GM19395 (cell line): ENCODE data around the gene GPS2.

Experiments used
- ATAC-seq: cut with Tn5 transposase; IDR thresholded peaks from one replicate; pipeline ENCODE4 v1.9.1; 2021; ENCODE audit warnings: mild to moderate bottlenecking, moderate library complexity; ENCODE audit not compliant: unreplicated experiment

The GPS2 gene

DNA sequence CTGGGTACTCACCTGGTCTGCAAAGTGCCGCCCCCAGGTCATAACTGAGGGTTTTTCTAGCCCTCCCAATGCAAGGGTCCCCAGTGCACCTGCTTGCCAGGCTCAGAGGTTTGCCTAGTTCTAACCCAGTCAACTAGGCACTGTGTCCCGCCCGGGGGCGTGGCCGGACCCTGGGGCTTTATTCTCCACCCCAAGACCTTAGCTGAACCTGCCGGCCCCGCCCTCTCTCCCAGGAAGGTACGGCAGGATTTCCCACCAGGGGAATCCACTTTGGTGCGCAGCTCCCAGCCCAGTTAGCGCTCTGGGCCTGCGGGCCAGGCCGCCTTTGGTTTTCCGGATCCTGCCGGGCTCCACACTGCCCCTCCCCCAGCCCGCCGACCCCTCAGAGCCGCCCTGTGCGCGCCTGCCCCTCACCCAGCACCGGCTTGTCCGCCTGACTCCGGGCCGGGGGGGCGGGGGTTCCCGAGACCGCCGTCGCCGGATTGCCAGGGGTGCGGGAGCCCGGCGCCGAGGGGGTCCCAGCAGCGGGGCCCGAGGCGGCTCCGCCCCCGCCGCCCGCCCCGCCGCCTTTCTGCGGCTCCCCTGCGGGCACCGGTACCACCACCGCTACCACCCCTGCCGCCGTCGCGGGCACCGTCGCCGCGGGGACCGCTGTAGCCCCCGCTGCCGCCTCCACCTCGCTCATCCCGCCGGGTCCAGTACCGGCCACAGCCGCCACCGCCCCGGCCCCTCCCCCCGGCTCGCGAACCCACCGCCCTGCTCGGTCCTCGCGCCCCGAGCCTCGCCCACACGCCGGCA, 21.1 kb downstream of the GPS2 start:
- ATAC-seq = no peak

DNA sequence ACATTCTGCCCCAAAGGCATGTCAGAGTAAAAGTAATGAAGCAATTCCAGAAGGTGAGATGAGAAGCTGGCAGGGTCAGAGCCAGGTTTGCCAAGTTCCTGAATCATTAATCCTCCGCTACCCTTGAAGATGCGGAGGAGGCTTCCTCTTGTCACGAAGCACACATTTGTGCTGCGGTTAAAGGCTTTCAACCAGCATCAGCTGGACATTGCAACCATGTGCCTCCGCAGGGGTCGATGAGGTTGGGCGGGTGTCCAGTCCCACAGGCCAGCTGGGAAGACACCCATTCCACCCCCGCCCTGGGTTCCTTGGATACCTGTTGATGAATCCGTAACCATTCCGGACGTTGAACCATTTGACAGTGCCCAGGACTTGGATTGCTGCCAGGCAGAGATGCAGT, 22.0 kb downstream of the GPS2 start:
- ATAC-seq = no peak

DNA sequence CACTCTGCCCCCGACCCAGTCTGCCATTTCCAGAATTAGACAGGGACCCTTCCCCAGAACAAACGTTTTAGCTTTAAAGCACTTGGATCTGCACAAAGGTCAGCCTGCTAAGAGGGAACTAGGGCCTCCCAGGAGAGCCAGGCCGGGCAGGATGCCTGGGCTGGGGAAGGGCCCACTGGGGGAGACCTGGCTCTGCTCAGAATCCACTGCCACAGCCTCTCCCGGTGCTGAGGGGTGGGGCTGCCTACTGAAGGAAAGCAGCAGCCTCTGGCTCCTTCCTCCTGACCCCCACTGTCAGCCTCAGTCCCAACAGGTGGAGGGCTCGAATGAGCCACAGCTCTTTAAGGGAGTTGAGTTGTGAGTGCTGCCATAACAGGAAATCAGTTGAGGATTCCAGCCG, 22.4 kb downstream of the GPS2 start:
- ATAC-seq = no peak

DNA sequence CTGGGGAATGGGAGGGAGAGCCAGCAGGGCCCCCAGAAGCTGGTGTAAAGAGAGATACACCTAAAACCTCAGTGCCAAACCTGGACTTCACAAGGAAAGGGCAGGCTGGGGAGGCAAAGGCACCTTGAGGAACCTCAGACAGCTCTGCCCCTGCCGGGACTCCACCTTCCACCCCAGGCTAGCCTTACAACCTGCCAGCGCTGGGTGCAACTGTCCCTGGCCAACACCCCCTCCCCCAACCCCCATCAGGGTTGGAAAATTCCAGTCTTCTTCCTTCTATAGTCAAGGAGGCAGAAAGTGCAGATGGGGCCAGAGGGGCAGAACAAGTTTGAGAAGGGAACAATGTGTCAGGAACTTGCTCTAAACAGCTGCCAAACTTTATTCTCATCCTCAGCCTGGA, 23.0 kb downstream of the GPS2 start:
- no peak for ATAC-seq

DNA sequence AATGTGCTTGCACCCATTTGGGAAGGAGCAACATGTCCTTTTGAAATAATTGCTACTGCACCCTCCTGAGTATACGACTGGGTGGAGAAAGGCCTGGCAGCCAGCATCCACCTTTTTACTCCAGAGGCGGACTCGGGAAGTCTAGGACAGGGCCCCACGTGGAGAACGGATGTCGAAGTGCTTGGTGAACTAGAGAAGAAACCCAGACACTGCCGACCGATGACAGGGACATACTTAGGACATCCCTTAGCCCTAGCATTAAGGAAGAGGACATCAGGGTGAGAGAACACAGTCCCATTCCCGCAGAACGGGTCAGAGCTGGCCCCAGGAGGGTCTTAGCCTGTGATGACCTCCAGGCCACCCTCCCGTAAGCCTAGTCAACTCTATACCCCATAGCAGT, 24.5 kb downstream of the GPS2 start:
- ATAC-seq = no peak

DNA sequence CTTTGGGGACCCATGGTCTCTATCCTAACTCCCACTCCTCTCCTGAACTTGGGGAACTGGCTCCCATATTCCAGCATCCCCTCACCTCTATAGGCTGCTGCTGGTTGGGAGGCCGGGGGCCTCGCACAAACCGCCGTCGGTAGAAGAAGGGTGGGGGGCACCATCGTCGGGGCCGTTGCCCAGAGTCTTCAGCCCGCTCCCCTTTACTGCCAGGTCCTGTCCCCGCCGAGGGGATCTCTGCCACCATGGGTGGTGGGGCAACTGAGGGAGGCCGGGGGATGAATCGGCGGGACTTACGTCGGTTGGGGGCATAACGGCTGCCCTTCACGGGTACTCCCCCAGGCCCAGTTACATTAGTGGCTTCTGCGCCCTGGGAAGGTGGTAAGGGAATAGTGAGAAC, 25.0 kb downstream of the GPS2 start:
- no peak for ATAC-seq

DNA sequence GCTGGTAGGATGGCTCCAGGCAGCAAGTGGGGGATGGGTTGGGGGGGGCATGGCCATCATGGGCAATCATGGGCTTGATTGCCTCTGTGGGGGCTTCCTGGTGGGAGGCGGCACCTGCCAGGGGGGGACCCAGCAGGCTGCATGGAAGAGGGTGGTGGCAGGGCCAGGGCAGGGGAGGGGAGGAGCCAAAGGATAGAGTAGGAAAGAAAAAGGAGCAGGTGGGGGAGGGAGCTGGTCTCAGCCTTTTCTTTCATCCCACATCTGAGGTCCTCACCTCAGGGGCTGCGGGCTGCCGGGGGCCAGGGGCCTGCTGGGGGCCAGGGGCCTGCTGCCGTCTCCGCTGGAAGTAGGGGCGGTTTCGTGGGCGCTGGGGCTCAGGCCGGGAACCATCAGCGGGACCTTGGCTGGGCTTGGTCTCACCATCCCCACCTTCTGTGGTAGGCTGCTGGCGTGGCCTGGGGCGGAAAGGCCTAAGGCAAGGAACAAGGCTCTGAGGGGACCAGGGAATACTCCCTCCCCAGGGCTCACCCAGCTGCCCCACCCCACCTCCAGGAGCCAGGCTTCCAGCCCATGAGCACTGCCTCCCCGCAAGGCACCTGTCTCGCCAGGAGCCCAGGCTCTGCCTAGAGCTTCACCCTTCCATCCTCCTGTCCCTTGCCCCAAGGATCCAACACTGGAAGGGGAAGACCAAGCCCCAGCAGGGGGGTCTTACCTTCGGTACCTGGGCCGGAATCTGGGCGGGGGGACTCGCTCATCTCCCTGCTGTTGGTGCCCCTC, 25.7 kb downstream of the GPS2 start:
- ATAC-seq = no peak

DNA sequence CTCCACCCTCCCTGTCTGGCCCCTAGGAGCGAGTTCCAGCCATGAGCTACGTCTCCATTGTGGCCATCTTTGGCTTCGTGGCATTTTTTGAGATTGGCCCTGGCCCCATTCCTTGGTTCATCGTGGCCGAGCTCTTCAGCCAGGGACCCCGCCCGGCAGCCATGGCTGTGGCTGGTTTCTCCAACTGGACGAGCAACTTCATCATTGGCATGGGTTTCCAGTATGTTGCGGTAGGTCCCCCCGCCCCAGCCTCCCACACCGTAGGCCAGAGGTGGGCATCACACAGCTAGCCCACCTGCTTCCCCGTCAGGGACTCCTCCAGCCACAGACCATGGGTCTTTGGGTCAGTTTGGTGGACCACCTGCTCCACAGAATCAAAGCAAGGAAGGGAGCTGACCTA, 29.5 kb downstream of the GPS2 start:
- ATAC-seq = no peak

DNA sequence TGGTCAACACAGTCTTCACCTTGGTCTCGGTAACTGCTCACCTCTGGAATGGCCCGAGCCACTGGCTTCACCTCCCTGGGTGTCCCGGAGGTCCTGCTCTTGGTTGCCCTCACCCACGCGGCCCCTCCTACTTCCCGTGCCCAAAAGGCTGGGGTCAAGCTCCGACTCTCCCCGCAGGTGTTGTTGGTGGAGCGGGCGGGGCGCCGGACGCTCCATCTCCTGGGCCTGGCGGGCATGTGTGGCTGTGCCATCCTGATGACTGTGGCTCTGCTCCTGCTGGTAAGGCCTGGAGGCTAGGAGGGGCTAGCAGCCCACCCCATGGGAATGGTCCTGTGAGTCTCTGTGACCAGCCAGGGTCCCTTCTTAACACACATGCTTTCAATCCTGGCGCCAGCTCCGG, 30.2 kb downstream of the GPS2 start:
- ATAC-seq = no peak

DNA sequence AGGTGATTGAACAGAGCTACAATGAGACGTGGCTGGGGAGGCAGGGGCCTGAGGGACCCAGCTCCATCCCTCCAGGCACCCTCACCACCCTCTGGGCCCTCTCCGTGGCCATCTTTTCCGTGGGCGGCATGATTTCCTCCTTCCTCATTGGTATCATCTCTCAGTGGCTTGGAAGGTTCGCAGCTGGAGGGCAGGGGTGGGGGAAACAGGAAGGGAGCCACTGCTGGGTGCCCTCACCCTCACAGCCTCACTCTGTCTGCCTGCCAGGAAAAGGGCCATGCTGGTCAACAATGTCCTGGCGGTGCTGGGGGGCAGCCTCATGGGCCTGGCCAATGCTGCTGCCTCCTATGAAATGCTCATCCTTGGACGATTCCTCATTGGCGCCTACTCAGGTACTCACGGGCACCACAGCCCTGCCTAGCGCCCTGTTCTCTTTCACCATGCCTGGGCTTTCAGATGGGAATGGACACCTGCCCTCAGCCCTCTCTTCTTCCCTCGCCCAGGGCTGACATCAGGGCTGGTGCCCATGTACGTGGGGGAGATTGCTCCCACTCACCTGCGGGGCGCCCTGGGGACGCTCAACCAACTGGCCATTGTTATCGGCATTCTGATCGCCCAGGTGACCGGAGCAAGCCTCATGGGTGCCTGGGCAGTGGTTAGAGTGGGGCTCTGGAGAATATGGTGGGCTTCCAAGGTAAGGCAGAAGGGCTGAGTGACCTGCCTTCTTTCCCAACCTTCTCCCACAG, 31.5 kb downstream of the GPS2 start:
- ATAC-seq = no peak

DNA sequence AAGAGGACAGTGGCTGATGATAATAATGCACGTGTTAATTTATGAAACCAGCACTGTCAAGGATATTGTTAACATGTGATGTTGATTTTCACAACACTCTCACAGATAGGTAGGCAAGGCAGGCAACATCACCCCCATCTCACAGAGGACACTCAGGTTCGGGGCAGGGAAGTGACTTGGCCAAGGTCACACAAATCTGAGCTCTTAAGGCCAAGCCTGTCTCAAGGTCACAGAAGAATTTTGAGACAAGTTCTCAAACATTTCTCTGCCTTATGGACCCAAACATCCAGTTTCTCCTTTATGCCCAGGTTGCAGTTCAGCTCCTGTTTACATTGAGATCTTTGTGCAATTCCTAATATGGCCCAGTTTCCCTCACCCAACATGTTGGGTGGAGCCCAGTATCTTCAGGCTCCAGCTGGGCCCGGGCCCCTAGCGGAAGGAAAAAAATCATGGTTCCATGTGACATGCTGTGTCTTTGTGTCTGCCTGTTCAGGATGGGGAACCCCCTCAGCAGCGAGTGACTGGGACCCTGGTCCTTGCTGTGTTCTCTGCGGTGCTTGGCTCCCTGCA, 32.3 kb downstream of the GPS2 start:
- ATAC-seq = no peak

DNA sequence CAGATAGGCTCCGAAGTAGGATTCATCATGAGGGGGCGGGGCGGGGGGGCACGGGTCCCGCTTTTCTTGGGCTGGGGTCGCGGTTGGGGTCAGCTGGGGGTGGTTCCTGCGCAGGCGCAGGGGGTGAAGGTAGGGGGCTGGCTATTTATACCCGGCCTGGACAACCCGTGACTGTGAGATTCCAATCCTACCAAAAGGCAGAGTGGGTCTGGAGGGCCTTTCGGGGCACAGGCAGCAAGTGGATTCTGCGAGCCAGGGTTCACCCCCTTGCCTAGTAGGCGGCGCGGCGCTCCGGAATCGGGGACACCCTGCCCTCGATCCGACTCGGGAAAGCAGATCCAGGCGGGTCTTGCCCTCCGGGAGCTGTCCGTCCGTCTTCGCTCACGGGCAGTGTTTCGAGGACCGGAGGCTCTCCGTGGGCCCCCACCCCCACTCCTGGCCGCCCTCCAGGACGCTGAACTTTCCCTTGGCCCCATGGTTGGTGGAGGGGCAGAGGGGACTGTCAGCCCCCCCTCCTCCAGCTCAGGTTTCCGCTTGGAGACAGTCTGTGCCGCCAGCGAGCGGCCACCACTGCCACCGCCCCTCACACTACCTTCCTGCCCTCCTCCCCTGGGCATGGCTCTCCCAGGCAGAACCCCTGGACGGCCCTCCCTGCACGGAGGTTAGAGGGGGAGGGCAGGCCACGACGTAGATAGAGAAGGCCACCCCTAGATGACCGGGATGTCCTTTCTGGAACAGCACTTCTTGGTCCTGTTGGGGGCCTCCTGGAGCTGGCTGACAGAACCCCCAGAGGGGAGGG, 33.0 kb downstream of the GPS2 start:
- ATAC-seq = no peak

DNA sequence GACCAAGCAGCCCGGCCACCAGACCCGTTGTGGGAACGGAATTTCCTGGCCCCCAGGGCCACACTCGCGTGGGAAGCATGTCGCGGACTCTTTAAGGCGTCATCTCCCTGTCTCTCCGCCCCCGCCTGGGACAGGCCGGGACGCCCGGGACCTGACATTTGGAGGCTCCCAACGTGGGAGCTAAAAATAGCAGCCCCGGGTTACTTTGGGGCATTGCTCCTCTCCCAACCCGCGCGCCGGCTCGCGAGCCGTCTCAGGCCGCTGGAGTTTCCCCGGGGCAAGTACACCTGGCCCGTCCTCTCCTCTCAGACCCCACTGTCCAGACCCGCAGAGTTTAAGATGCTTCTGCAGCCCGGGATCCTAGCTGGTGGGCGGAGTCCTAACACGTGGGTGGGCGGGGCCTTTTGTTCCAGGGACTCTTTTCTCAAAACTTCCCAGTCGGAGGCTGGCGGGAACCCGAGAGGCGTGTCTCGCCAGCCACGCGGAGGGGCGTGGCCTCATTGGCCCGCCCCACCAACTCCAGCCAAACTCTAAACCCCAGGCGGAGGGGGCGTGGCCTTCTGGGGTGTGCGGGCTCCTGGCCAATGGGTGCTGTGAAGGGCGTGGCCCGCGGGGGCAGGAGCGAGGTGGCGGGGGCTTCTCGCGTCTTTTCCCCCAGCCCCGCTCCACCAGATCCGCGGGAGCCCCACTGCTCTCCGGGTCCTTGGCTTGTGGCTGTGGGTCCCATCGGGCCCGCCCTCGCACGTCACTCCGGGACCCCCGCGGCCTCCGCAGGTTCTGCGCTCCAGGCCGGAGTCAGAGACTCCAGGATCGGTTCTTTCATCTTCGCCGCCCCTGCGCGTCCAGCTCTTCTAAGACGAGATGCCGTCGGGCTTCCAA, 33.8 kb downstream of the GPS2 start, which contains the start of gene SLC2A4:
SLC2A4 (plus strand) TSS at position 645 of the 879 bp plus-strand sequence; CDS start at position 862, 217 bp downstream.
- no peak for ATAC-seq

DNA sequence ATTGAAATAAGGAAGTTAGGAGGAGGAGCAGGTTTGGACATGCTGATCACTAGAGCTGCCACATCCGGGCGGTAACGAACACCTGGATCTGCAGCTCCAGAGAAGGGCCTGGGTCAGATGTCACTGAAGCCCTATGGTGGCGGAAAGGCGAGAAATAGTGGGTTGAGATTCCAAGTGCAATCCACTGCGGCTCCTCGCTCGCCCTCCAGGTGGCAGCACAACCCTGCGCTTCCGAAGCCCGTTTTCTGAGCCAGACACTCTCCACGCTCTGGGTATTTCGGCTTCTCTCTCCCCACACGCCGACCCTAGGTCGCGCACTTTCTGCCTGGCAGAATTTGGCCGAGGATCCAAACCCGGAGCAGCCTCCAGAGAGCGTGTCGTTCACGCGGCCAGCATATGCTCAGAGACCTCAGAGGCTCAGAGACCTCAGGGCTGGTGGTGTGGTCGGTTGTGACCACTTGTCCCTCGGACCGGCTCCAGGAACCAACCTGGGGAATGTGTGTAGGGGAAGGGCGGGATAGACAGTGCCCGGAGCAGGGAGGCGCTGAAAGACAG, 34.6 kb downstream of the GPS2 start:
- no peak for ATAC-seq

DNA sequence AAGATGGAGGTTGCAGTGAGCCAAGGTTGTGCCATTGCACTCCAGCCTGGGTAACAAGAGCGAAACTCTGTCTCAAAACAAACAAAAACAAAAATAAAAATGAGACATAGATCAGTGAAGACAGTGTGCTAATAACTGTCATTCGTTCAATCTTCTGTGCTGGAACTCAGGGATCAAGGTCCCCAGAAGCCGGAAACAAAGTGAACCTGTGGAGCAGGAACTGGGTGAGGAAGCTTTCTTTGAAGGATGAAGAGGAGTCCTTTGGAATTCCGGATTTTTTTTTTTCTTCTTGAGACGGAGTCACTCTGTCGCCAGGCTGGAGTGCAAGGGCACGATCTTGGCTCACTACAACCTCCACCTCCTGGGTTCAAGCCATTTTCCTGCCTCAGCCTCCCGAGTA, 35.7 kb downstream of the GPS2 start:
- ATAC-seq = no peak

DNA sequence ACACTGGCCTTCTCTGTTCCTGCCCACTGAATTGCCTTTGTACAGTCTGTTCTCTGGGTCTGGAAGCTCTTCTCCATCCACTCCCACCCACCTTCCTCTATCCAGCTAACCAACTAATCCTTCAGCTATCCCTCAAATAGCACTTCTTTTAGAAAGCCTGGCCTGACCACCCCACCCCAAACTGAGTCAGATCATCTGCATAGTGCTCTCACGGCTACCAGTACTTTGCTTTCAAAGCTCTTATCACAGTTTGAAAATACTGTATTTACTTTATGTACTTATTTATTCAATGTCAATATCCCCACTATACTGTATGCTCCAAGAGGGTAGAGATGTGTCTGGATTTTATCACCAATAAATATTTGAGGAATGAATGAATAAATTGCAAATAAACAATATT, 48.4 kb downstream of the GPS2 start:
- no peak for ATAC-seq

DNA sequence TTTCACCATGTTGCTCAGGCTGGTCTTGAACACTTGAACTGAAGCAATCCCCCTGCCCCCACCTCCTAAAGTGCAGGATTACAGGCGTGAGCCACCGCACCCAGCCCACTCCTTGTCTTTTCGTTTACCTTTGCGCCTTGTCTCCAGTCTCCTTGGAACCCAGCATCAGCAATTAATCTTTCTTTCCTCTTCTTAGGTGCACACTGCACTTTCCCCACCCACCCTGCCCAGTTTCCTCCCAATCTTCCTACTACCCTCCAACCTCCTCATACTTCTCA, 51.4 kb downstream of the GPS2 start:
- no peak for ATAC-seq

DNA sequence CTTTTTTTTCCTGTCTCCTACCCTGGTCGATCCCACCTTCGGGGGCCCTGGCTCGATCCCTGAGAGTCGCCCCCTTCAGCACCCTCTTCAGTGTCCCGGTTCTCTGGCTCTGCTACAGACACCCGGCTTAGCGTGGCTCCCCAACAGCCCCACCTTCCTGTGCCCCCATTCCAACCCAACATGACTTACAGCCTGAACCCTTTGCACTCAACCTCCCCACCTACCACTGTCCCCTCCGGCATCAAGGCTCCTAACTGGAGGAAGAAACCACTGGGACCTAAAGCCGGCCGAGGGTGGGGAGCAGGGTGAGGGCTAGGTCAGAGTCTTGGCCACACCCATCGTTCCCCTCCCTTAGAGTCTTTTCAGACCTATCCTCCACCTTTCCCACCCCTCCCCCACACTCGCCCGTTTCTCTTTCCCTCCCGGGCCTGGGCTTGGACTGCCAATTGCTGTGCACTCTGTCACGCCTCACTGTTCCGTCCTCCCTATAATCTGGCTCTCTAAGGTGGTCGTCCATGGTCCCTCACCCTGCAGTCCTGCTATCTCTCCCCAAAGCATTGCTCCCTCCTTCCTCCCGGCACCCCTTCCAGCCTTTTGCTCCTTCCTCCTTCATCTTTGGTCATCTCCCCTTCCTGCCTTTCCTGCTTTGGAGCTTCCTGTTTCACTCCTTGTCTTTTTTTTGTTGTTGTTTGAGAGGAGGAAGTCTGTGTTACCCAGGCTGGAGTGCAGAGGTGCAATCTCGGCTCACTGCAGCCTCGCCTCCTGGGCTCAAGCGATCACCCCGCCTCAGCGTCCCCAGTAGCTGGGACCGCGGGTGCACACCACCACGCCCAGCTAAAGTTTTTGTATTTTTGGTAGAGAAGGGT, 52.0 kb downstream of the GPS2 start:
- ATAC-seq = no peak
